Activated T-cell treated with anti-CD3 and anti-CD28 coated beads for 4 hours (primary cell): Measurements from ENCODE around the gene AHCY.
"Not testable (repeated sequence)": the region's sequence is repeated elsewhere in the genome, so short reads cannot be mapped to it uniquely, and the experiment has no call there.

Experiments used
- DNase-seq: peaks from one replicate; pipeline ENCODE4 v3.0.0-alpha.2; 2020

AHCY gene

GRCh38 chr20:34296468-34296867 is 6.7 kb downstream of the AHCY start:
- DNase-seq: no peak

- DNase-seq: no peak
These were observed 7.9 kb downstream of the AHCY start for GRCh38 chr20:34295284-34295683.

- no peak for DNase-seq
These were observed 8.6 kb downstream of the AHCY start for GRCh38 chr20:34294563-34294962.

- DNase-seq: no peak
These were observed 9.6 kb downstream of the AHCY start for GRCh38 chr20:34293589-34293988.

- DNase-seq: no peak
These were observed 10.0 kb downstream of the AHCY start for GRCh38 chr20:34293119-34293518.

GRCh38 chr20:34292496-34292895 is 10.7 kb downstream of the AHCY start:
- DNase-seq: no peak

- DNase-seq: no peak
These were observed 12.7 kb downstream of the AHCY start for GRCh38 chr20:34290471-34290870.

GRCh38 chr20:34287500-34287899 is 15.7 kb downstream of the AHCY start:
- DNase-seq: not testable (repeated sequence)

GRCh38 chr20:34285450-34285849 is 17.7 kb downstream of the AHCY start:
- no peak for DNase-seq

GRCh38 chr20:34283844-34284243 is 19.3 kb downstream of the AHCY start:
- no peak for DNase-seq

GRCh38 chr20:34282041-34282440 is 21.1 kb downstream of the AHCY start:
- no peak for DNase-seq

GRCh38 chr20:34281177-34281576 is 22.0 kb downstream of the AHCY start:
- no peak for DNase-seq

- DNase-seq: no peak
These were observed 28.5 kb downstream of the AHCY start for GRCh38 chr20:34274694-34275093.

GRCh38 chr20:34271956-34272355 is 31.2 kb downstream of the AHCY start:
- no peak for DNase-seq

GRCh38 chr20:34269996-34270627 is 33.0 kb downstream of the AHCY start:
- DNase-seq: no peak

- DNase-seq: no peak
These were observed 34.1 kb downstream of the AHCY start for GRCh38 chr20:34268851-34269636.

- DNase-seq: no peak
These were observed 35.0 kb downstream of the AHCY start for GRCh38 chr20:34268145-34268544.

GRCh38 chr20:34264141-34264540 is 39.0 kb downstream of the AHCY start:
- DNase-seq: no peak

GRCh38 chr20:34263468-34263867 is 39.7 kb downstream of the AHCY start:
- not testable (repeated sequence) for DNase-seq

GRCh38 chr20:34262488-34263288 is 40.5 kb downstream of the AHCY start:
- DNase-seq: no peak

- DNase-seq: no peak
These were observed 42.8 kb downstream of the AHCY start for GRCh38 chr20:34260208-34260942.

- no peak for DNase-seq
These were observed 46.5 kb downstream of the AHCY start for GRCh38 chr20:34256629-34257124.

GRCh38 chr20:34254979-34255378 is 48.2 kb downstream of the AHCY start:
- no peak for DNase-seq
